SU-DHL-6 (cell line): ENCODE data around the gene PGRMC1.

Experiments used
- H2AFZ ChIP-seq: fragments of 200-600 bp; sonication (generic); 2 replicates; pipeline ENCODE4 v1.6.1; 2014; ENCODE audit warnings: low read depth, mild to moderate bottlenecking, moderate library complexity, mixed read lengths, antibody characterized with exemption, low read length; ENCODE audit not compliant: severe bottlenecking
- H3F3A ChIP-seq: fragments of 200-600 bp; shearing (Covaris generic); 2 replicates; pipeline ENCODE4 v1.6.0; 2016; ENCODE audit warnings: antibody characterized with exemption, mild to moderate bottlenecking; ENCODE audit not compliant: insufficient read depth
- H3K27ac ChIP-seq: fragments of 200-600 bp; sonication (generic); 2 replicates; pipeline ENCODE4 v1.5.1; 2016; ENCODE audit warnings: low read depth, mild to moderate bottlenecking, low read length, moderate library complexity, mixed read lengths
- H3K27me3 ChIP-seq: fragments of 200-600 bp; sonication (generic), shearing (Covaris generic); 2 replicates; pipeline ENCODE4 v1.6.0; 2014; ENCODE audit warnings: mild to moderate bottlenecking, low read length
- H3K36me3 ChIP-seq: fragments of 200-600 bp; sonication (generic); 2 replicates; pipeline ENCODE4 v1.6.1; 2014; ENCODE audit warnings: mild to moderate bottlenecking, low read length, mixed read lengths
- H3K4me2 ChIP-seq: fragments of 300-600, 200-600 bp; shearing (Covaris generic), sonication (generic); 2 replicates; pipeline ENCODE4 v1.6.0; 2014; ENCODE audit warnings: low read length, low read depth, mild to moderate bottlenecking; ENCODE audit not compliant: poor library complexity, severe bottlenecking
- H3K4me3 ChIP-seq: fragments of 200-600 bp; sonication (generic); 2 replicates; pipeline ENCODE4 v1.5.1; 2014; ENCODE audit warnings: antibody characterized with exemption, low read length, mild to moderate bottlenecking, mixed read lengths; ENCODE audit not compliant: insufficient read depth, poor library complexity, severe bottlenecking
- H3K79me2 ChIP-seq: fragments of 200-600 bp; sonication (generic); 2 replicates; pipeline ENCODE4 v1.6.1; 2014; ENCODE audit warnings: mild to moderate bottlenecking, low read length, moderate library complexity; ENCODE audit not compliant: insufficient read depth
- H3K9ac ChIP-seq: fragments of 200-600 bp; sonication (generic); 2 replicates; pipeline ENCODE4 v1.7.0; 2014; ENCODE audit warnings: mild to moderate bottlenecking, low read length
- H3K9me2 ChIP-seq: fragments of 200-600 bp; sonication (generic); replicated peaks from 2 replicates; pipeline ENCODE4 v1.6.1; 2014; ENCODE audit warnings: low read length; ENCODE audit not compliant: insufficient read depth
- H3K9me3 ChIP-seq: fragments of 200-600 bp; sonication (generic); 2 replicates; pipeline ENCODE4 v1.6.1; 2014; ENCODE audit warnings: low read length, mixed read lengths; ENCODE audit not compliant: insufficient read depth
- H4K20me1 ChIP-seq: fragments of 200-600 bp; sonication (generic); 2 replicates; pipeline ENCODE4 v1.6.1; 2014; ENCODE audit warnings: low read depth, mild to moderate bottlenecking, antibody characterized with exemption, low read length, moderate library complexity, mixed read lengths
- EZH2phosphoT487 ChIP-seq: fragments of 200-600 bp; sonication (generic), shearing (Covaris generic); conservative IDR thresholded peaks from 2 replicates; pipeline ENCODE4 v1.6.1; 2018; ENCODE audit warnings: mild to moderate bottlenecking, antibody characterized with exemption, low read length, moderate library complexity, mixed read lengths
- TF ChIP-seq, protein P1 (sequence below): fragments of 200-600 bp; sonication (generic); IDR thresholded peaks from one replicate; pipeline ENCODE4 v1.5.1; 2017; ENCODE audit warnings: antibody characterized with exemption, mild to moderate bottlenecking, low read length, moderate library complexity; ENCODE audit not compliant: insufficient read depth, poor library complexity, severe bottlenecking

PGRMC1 gene

DNA sequence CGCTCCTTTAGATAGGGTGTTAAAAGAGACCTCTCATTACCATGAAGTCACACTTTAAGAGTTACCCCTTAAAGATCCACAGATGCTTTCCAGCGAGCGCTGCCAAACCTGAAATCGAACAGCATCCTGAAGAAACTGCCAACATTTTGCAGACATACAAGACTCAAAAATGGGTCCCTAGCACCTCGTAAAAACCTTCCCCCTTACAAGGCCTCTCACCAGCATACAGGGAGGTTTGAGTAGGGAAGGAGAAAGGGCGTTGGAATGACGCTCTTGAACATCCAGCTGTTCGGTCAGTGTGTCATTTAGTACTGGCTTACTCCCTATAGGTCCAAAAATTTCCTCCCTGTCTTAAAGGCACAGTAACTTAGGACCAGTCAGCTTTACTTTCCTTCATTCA is 45.3 kb upstream of the PGRMC1 start:
- Histone ChIP-seq H4K20me1 (no peaks in the 10 kb centered on the region), H3K4me3 (no peak overlapping the region), H3K9ac (no peak overlapping the region)

DNA sequence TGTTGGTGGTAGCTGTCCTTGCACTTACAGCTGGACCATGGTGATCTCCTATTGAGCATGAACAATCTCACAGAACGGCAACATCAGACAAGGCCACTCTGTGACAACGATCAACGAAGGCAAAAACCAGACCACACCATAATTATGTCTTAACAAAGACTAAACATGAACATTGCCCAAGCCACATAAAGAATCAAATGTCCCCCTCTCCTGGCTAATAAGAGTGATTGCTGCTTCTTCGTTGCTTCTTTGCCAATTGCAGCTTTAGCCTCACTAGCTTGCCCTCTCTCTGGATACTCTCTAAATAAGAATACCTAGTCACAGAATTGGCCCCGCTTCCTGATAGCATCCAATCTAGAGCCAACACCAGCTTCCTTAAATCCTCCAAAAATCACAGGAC is 41.5 kb upstream of the PGRMC1 start:
- H3K36me3 ChIP-seq, result no peaks in the 10 kb centered on the region
- TF ChIP-seq EZH2phosphoT487, result no peak
- TF ChIP-seq, protein P1, sequence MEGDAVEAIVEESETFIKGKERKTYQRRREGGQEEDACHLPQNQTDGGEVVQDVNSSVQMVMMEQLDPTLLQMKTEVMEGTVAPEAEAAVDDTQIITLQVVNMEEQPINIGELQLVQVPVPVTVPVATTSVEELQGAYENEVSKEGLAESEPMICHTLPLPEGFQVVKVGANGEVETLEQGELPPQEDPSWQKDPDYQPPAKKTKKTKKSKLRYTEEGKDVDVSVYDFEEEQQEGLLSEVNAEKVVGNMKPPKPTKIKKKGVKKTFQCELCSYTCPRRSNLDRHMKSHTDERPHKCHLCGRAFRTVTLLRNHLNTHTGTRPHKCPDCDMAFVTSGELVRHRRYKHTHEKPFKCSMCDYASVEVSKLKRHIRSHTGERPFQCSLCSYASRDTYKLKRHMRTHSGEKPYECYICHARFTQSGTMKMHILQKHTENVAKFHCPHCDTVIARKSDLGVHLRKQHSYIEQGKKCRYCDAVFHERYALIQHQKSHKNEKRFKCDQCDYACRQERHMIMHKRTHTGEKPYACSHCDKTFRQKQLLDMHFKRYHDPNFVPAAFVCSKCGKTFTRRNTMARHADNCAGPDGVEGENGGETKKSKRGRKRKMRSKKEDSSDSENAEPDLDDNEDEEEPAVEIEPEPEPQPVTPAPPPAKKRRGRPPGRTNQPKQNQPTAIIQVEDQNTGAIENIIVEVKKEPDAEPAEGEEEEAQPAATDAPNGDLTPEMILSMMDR, result no peak

More for the DNA sequence above, 45.3 kb upstream of the PGRMC1 start:
- H3K27me3 ChIP-seq, result no peaks in the 10 kb centered on the region
- no peaks in the 10 kb centered on the region for H3K9me3 ChIP-seq
- no peak overlapping the region for H3K4me2 ChIP-seq
- no peak overlapping the region for H3K27ac ChIP-seq
- H3K79me2 ChIP-seq, result no peaks in the 10 kb centered on the region
- H3F3A ChIP-seq, result no peaks in the 10 kb centered on the region
- no peaks in the 10 kb centered on the region for H3K9me2 ChIP-seq
- H2AFZ ChIP-seq, result no peak overlapping the region
- H3K36me3 ChIP-seq, result no peaks in the 10 kb centered on the region
- no peak for TF ChIP-seq EZH2phosphoT487
- TF ChIP-seq, protein P1, result no peak

DNA sequence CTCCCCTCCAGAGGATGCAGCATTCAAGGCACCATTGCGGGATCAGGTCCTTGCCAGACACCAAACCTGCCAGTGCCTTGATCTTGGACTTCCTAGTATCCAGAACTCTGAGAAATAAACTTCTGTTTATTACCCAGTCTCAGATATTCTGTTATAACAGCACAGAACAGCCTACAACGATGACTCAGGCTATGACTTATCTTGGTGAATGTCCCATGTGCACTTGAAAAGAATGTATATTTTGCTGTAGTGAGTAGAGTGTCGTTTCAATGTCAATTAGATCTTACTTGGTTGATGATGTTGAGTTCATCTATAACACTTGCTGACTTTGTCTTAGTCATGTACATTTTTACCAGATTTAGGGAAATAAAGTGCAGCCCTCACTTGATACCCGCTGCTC is 34.5 kb upstream of the PGRMC1 start:
- Histone ChIP-seq H3K9ac (no peak overlapping the region), H3K27me3 (no peaks in the 10 kb centered on the region), H3K4me2 (no peak overlapping the region), H3K36me3 (no peaks in the 10 kb centered on the region), H3F3A (no peaks in the 10 kb centered on the region), H3K9me2 (no peaks in the 10 kb centered on the region), H3K9me3 (no peaks in the 10 kb centered on the region), H2AFZ (no peak overlapping the region), H4K20me1 (no peaks in the 10 kb centered on the region), H3K79me2 (no peaks in the 10 kb centered on the region), H3K4me3 (no peak overlapping the region), H3K27ac (no peak overlapping the region)
- TF ChIP-seq, protein P1, result no peak
- no peak for TF ChIP-seq EZH2phosphoT487

More for the DNA sequence above, 41.5 kb upstream of the PGRMC1 start:
- Histone ChIP-seq H3K4me2 (no peak overlapping the region), H3K27ac (no peak overlapping the region), H2AFZ (no peak overlapping the region), H3K27me3 (no peaks in the 10 kb centered on the region), H3K9ac (no peak overlapping the region), H3K9me3 (no peaks in the 10 kb centered on the region), H3K4me3 (no peak overlapping the region), H3K79me2 (no peaks in the 10 kb centered on the region), H4K20me1 (no peaks in the 10 kb centered on the region), H3F3A (no peaks in the 10 kb centered on the region), H3K9me2 (no peaks in the 10 kb centered on the region)
